Measurements from ENCODE around the gene LZTFL1.

The LZTFL1 gene

GRCh38 chr3:45841757-45842491 lies at the start of gene LZTFL1:
TSS of gene LZTFL1 (minus strand) at chr3:45842119. CDS start at chr3:45841991, 128 bp downstream.
- 0 out of 2 replicates have a peak, but pooled peaks have one; percentile 55 for TF ChIP-seq ZFP3 (CRISPR knock-in tag; IDR thresholded peaks at IDR 0.05)
- TF ChIP-seq TCF4 (CRISPR knock-in tag; IDR thresholded peaks at IDR 0.05; ENCODE audit: borderline replicate concordance): no peak
- no peak for TF ChIP-seq OSR1 (CRISPR knock-in tag; IDR thresholded peaks at IDR 0.05)
- 0 out of 2 replicates have a peak, but pooled peaks have one; percentile 46 for TF ChIP-seq CSDC2 (CRISPR knock-in tag; IDR thresholded peaks at IDR 0.05)
- no peak for TF ChIP-seq ESRRG (CRISPR knock-in tag; IDR thresholded peaks at IDR 0.05)
- no peak for TF ChIP-seq ZNF70 (CRISPR knock-in tag; IDR thresholded peaks at IDR 0.05)
- no peak for TF ChIP-seq PATZ1 (CRISPR knock-in tag; IDR thresholded peaks at IDR 0.05; ENCODE audit: borderline replicate concordance)
- TF ChIP-seq CREB5 (CRISPR knock-in tag; IDR thresholded peaks at IDR 0.05; ENCODE audit: low read depth): no peak
- TF ChIP-seq TSHZ2 (CRISPR knock-in tag; IDR thresholded peaks at IDR 0.05): 0 out of 2 replicates have a peak, but pooled peaks have one; percentile 21
- TF ChIP-seq ZNF565 (CRISPR knock-in tag; conservative IDR thresholded peaks at IDR 0.05; ENCODE audit: low read depth): no peak
- TF ChIP-seq POU6F1 (CRISPR knock-in tag; IDR thresholded peaks at IDR 0.05; ENCODE audit: borderline replicate concordance, low read depth): no peak
- no peak for TF ChIP-seq TOX (CRISPR knock-in tag; IDR thresholded peaks at IDR 0.05; ENCODE audit: borderline replicate concordance)
- TF ChIP-seq BACH2 (CRISPR knock-in tag; IDR thresholded peaks at IDR 0.05; ENCODE audit: borderline replicate concordance): no peak
- no peak for TF ChIP-seq SNAI2 (CRISPR knock-in tag; IDR thresholded peaks at IDR 0.05)
- TF ChIP-seq ARNTL (CRISPR knock-in tag; IDR thresholded peaks at IDR 0.05; ENCODE audit: borderline replicate concordance, low read depth): no peak
- TF ChIP-seq PPARA (CRISPR knock-in tag; IDR thresholded peaks at IDR 0.05; ENCODE audit: borderline replicate concordance): no peak
- no peak for TF ChIP-seq RARB (CRISPR knock-in tag; IDR thresholded peaks at IDR 0.05)
- no peak for TF ChIP-seq ZC3H10 (CRISPR knock-in tag; IDR thresholded peaks at IDR 0.05)
- no peak for TF ChIP-seq ZFP30 (CRISPR knock-in tag; IDR thresholded peaks at IDR 0.05)
- TF ChIP-seq GLIS3 (CRISPR knock-in tag; IDR thresholded peaks at IDR 0.05): no peak
- TF ChIP-seq CSRNP3 (CRISPR knock-in tag; IDR thresholded peaks at IDR 0.05): no peak
- no peak for TF ChIP-seq ISL1 (CRISPR knock-in tag; IDR thresholded peaks at IDR 0.05)
- ATAC-seq: peak; percentile 98

GRCh38 chr3:45890405-45890804 lies 48.5 kb upstream of the LZTFL1 start:
- ATAC-seq: no peak
- no peak for TF ChIP-seq ZNF70 (CRISPR knock-in tag; IDR thresholded peaks at IDR 0.05)
- TF ChIP-seq ISL1 (CRISPR knock-in tag; IDR thresholded peaks at IDR 0.05): no peak
- no peak for TF ChIP-seq ARNTL (CRISPR knock-in tag; IDR thresholded peaks at IDR 0.05; ENCODE audit: borderline replicate concordance, low read depth)
- TF ChIP-seq TOX (CRISPR knock-in tag; IDR thresholded peaks at IDR 0.05; ENCODE audit: borderline replicate concordance): no peak
- no peak for TF ChIP-seq CSDC2 (CRISPR knock-in tag; IDR thresholded peaks at IDR 0.05)
- no peak for TF ChIP-seq GLIS3 (CRISPR knock-in tag; IDR thresholded peaks at IDR 0.05)
- no peak for TF ChIP-seq ZNF565 (CRISPR knock-in tag; conservative IDR thresholded peaks at IDR 0.05; ENCODE audit: low read depth)
- TF ChIP-seq ZC3H10 (CRISPR knock-in tag; IDR thresholded peaks at IDR 0.05): no peak
- no peak for TF ChIP-seq OSR1 (CRISPR knock-in tag; IDR thresholded peaks at IDR 0.05)
- TF ChIP-seq BACH2 (CRISPR knock-in tag; IDR thresholded peaks at IDR 0.05; ENCODE audit: borderline replicate concordance): no peak
- TF ChIP-seq ZNF8 (CRISPR knock-in tag; IDR thresholded peaks at IDR 0.05): no peak
- TF ChIP-seq CREB5 (CRISPR knock-in tag; IDR thresholded peaks at IDR 0.05; ENCODE audit: low read depth): no peak
- TF ChIP-seq ZFP30 (CRISPR knock-in tag; IDR thresholded peaks at IDR 0.05): no peak
- no peak for TF ChIP-seq TSHZ2 (CRISPR knock-in tag; IDR thresholded peaks at IDR 0.05)
- no peak for TF ChIP-seq ESRRG (CRISPR knock-in tag; IDR thresholded peaks at IDR 0.05)
